Thyroid gland (tissue), 4 donors: ENCODE results near the gene SEMA4D. TPM values are rescaled to one million over a fixed set of nuclear protein-coding genes. Genes with fewer than 3 reads are reported as not detected.
A peak's percentile ranks its signal among the peaks of the same experiment; 100 is the strongest.

Experiments used
- DNase-seq, 2 donors: peaks; one replicate each; pipeline ENCODE4 v3.0.0-alpha.2; 2019
- H3K27ac ChIP-seq, 3 donors: fragments of 200-600 bp; sonication (generic); 1 replicate in 2 of 3; 2 replicates in 1 of 3; pipeline ENCODE4 v1.5.1; 2016 to 2019; ENCODE audit warnings: mild to moderate bottlenecking in 1 of 3, moderate library complexity in 1 of 3
- H3K27me3 ChIP-seq: fragments of 200-600 bp; sonication (generic); one replicate; pipeline ENCODE4 v1.5.1; 2019
- H3K36me3 ChIP-seq, 2 donors: fragments of 200-600 bp; sonication (generic); one replicate each; pipeline ENCODE4 v1.5.1; 2016 to 2019
- H3K4me1 ChIP-seq, 2 donors: fragments of 200-600 bp; sonication (generic); one replicate each; pipeline ENCODE4 v1.5.1; 2017 to 2019
- H3K4me3 ChIP-seq, 3 donors: fragments of 200-600 bp; sonication (generic); replicated peaks in 1 of 3; 1 replicate in 2 of 3; 2 replicates in 1 of 3; pipeline ENCODE4 v1.5.1; 2016; ENCODE audit warnings: mild to moderate bottlenecking in 1 of 3
- H3K9me3 ChIP-seq: fragments of 200-600 bp; sonication (generic); one replicate; pipeline ENCODE4 v1.5.1; 2017
- CTCF ChIP-seq, 6 experiments: fragments of 200-600 bp in 3 of 6; fragments of 450-650 bp in 3 of 6; sonication (generic) in 3 of 6; IDR thresholded peaks; one replicate each; pipeline ENCODE4 v1.5.1; 2016 to 2019; ENCODE audit warnings: antibody characterized with exemption in 6 of 6, mild to moderate bottlenecking in 2 of 6, inconsistent platforms in 1 of 6, moderate library complexity in 1 of 6
- POLR2A ChIP-seq, 2 donors: fragments of 450-650 bp; IDR thresholded peaks; one replicate each; pipeline ENCODE4 v1.6.1; 2017; ENCODE audit warnings: antibody characterized with exemption in 2 of 2, mild to moderate bottlenecking in 2 of 2, moderate library complexity in 1 of 2
- WGBS, 2 donors: methylation state at CpG; one replicate each; pipeline ENCODE4 v1.1.5; 2017; 5-methylcytosine and 5-hydroxymethylcytosine counted together
- intact Hi-C: fragments of 100-400 bp; cut with DNase I; formaldehyde crosslinking; loops from one replicate; pipeline ENCODE4 v1.15.1; 2023
- total RNA-seq, 4 donors: library from RNA; depleted of rRNA; stranded (reverse); fragments of >200 nt; gene quantifications; one replicate each; pipeline ENCODE4 v1.2.3, GENCODE V29; 2016

The SEMA4D gene
- total RNA-seq, 4 donors from 2014 or later: 19.9 to 29.6 (median 28.9) TPM

GRCh38 chr9:89502671-89503070 lies 4.8 kb upstream of the SEMA4D start:
- H3K4me3 ChIP-seq: no peak overlapping the region
- WGBS, 2 donors: 62 to 67% methylated on average over 5 of the region's 5 CpGs
- no peak for DNase-seq
- H3K36me3 ChIP-seq: no peaks in the 10 kb centered on the region
- TF ChIP-seq CTCF (IDR thresholded peaks at IDR 0.05) (no peak), POLR2A (IDR thresholded peaks at IDR 0.05) (no peak)
- H3K9me3 ChIP-seq: no peaks in the 10 kb centered on the region
- intact Hi-C loops: no loop called here
- no peak overlapping the region for H3K27ac ChIP-seq
- no peaks in the 10 kb centered on the region for H3K27me3 ChIP-seq
- peaks cover 25 to 36% of the 10 kb centered on the region in 2 donors for H3K4me1 ChIP-seq

- WGBS, 2 donors: 76 to 87% methylated on average over 6 of the region's 6 CpGs
- H3K4me3 ChIP-seq: no peak overlapping the region
- peaks cover 20 to 30% of the 10 kb centered on the region in 2 donors for H3K4me1 ChIP-seq
- H3K36me3 ChIP-seq: no peaks in the 10 kb centered on the region
- no peaks in the 10 kb centered on the region for H3K9me3 ChIP-seq
- intact Hi-C loops: no loop called here
- no peak overlapping the region for H3K27ac ChIP-seq
- DNase-seq: no peak
- no peak for TF ChIP-seq CTCF (IDR thresholded peaks at IDR 0.05)
- no peaks in the 10 kb centered on the region for H3K27me3 ChIP-seq
Observed at GRCh38 chr9:89502038-89502601, 4.2 kb upstream of the SEMA4D start.

GRCh38 chr9:89501311-89501898 lies 3.5 kb upstream of the SEMA4D start:
- TF ChIP-seq CTCF (IDR thresholded peaks at IDR 0.05) (no peak), POLR2A (IDR thresholded peaks at IDR 0.05) (no peak)

GRCh38 chr9:89500008-89500407 lies 2.1 kb upstream of the SEMA4D start:
- Histone ChIP-seq H3K27ac (no peak overlapping the region), H3K4me1 (peaks cover 14 to 29% of the 10 kb centered on the region in 2 donors), H3K27me3 (no peaks in the 10 kb centered on the region), H3K4me3 (no peak overlapping the region), H3K9me3 (no peaks in the 10 kb centered on the region), H3K36me3 (no peaks in the 10 kb centered on the region)
- no peak for DNase-seq
- TF ChIP-seq POLR2A (IDR thresholded peaks at IDR 0.05) (no peak), CTCF (IDR thresholded peaks at IDR 0.05) (no peak)
- WGBS, 2 donors: 95 to 98% methylated on average over 5 of the region's 5 CpGs
- intact Hi-C loops: no loop called here

More at GRCh38 chr9:89501311-89501898, 3.5 kb upstream of the SEMA4D start:
- H3K27ac ChIP-seq: no peak overlapping the region
- no peak overlapping the region for H3K4me3 ChIP-seq
- H3K36me3 ChIP-seq: no peaks in the 10 kb centered on the region
- intact Hi-C loops: no loop called here
- peaks cover 25 to 29% of the 10 kb centered on the region in 2 donors for H3K4me1 ChIP-seq
- 48 to 74% methylated on average over 9 to 12 of the region's 12 CpGs for WGBS, 2 donors
- H3K9me3 ChIP-seq: no peaks in the 10 kb centered on the region
- peak in 1 of 2 donors; percentile 25 for DNase-seq
- no peaks in the 10 kb centered on the region for H3K27me3 ChIP-seq

GRCh38 chr9:89498852-89499480 lies 1.1 kb upstream of the SEMA4D start:
- 82 to 83% methylated on average over 5 to 7 of the region's 7 CpGs for WGBS, 2 donors
- H3K4me1 ChIP-seq: peaks cover 14 to 28% of the 10 kb centered on the region in 2 donors
- H3K27me3 ChIP-seq: no peaks in the 10 kb centered on the region
- no peak for DNase-seq
- no peak overlapping the region for H3K4me3 ChIP-seq
- H3K9me3 ChIP-seq: no peaks in the 10 kb centered on the region
- H3K36me3 ChIP-seq: no peaks in the 10 kb centered on the region
- TF ChIP-seq POLR2A (IDR thresholded peaks at IDR 0.05) (no peak), CTCF (IDR thresholded peaks at IDR 0.05) (no peak)
- intact Hi-C loops: no loop called here
- H3K27ac ChIP-seq: peak overlapping the region in 1 of 3 donors; percentile 56
